OCI-LY7 (cell line): ENCODE results near the gene ERCC1.

ENCODE experiments used
- EZH2phosphoT487 ChIP-seq: fragments of 200-600 bp; sonication (generic); IDR thresholded peaks from 2 replicates; pipeline ENCODE4 v1.6.1; 2018; ENCODE audit warnings: low read depth, borderline replicate concordance, mild to moderate bottlenecking, mixed run types, antibody characterized with exemption, low read length, moderate library complexity, mixed read lengths
- TF ChIP-seq, protein P1 (sequence below): fragments of 200-600 bp; sonication (generic); conservative IDR thresholded peaks from 2 replicates; pipeline ENCODE4 v1.5.1; 2014; ENCODE audit warnings: mild to moderate bottlenecking, antibody characterized with exemption, low read length, moderate library complexity, mixed read lengths

DNA sequence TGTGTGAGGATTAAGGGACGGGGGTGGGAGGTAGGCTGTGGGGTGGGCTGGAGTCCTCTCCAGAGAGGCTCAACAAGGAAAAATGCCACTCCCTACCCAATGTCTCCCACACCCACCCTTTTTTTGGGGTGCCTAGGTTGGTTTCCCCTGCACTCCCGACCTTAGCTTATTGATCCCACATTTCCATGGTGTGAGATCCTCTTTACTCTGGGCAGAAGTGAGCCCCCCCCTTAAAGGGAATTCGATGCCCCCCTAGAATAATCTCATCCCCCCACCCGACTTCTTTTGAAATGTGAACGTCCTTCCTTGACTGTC, 49.6 kb upstream of the ERCC1 start:
- TF ChIP-seq, protein P1, sequence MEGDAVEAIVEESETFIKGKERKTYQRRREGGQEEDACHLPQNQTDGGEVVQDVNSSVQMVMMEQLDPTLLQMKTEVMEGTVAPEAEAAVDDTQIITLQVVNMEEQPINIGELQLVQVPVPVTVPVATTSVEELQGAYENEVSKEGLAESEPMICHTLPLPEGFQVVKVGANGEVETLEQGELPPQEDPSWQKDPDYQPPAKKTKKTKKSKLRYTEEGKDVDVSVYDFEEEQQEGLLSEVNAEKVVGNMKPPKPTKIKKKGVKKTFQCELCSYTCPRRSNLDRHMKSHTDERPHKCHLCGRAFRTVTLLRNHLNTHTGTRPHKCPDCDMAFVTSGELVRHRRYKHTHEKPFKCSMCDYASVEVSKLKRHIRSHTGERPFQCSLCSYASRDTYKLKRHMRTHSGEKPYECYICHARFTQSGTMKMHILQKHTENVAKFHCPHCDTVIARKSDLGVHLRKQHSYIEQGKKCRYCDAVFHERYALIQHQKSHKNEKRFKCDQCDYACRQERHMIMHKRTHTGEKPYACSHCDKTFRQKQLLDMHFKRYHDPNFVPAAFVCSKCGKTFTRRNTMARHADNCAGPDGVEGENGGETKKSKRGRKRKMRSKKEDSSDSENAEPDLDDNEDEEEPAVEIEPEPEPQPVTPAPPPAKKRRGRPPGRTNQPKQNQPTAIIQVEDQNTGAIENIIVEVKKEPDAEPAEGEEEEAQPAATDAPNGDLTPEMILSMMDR, result no peak
- TF ChIP-seq EZH2phosphoT487, result no peak
